Fibroblast of gingiva (primary cell): Measurements from ENCODE around the gene CD300LB.
"Not testable (repeated sequence)": the region's sequence is repeated elsewhere in the genome, so short reads cannot be mapped to it uniquely, and the experiment has no call there.

Experiments used
- DNase-seq: peaks from one replicate; pipeline ENCODE4 v3.0.0-alpha.2; 2011; ENCODE audit warnings: low read depth

CD300LB gene

GRCh38 chr17:74531231-74531761 is at the start of gene CD300LB:
Gene CD300LB, minus strand, starts transcription at chr17:74531475. Its CDS starts 125 bp downstream, at chr17:74531350.
- DNase-seq = no peak

- no peak for DNase-seq
Measured at GRCh38 chr17:74579900-74580299, 48.6 kb upstream of the CD300LB start.

- DNase-seq = no peak
Measured at GRCh38 chr17:74578979-74579378, 47.7 kb upstream of the CD300LB start.

GRCh38 chr17:74574489-74575142 is 43.3 kb upstream of the CD300LB start:
- DNase-seq = no peak

- not testable (repeated sequence) for DNase-seq
Measured at GRCh38 chr17:74573635-74574034, 42.4 kb upstream of the CD300LB start.

- DNase-seq = no peak
Measured at GRCh38 chr17:74573169-74573568, 41.9 kb upstream of the CD300LB start.

- DNase-seq = no peak
Measured at GRCh38 chr17:74571621-74572270, 40.5 kb upstream of the CD300LB start.

- peak; percentile 85 for DNase-seq
Measured at GRCh38 chr17:74569020-74570003, 38.0 kb upstream of the CD300LB start.

- DNase-seq = no peak
Measured at GRCh38 chr17:74568106-74568873, 37.0 kb upstream of the CD300LB start.

- no peak for DNase-seq
Measured at GRCh38 chr17:74567397-74567796, 36.1 kb upstream of the CD300LB start, which contains the start of gene CD300H. Gene CD300H, minus strand, starts transcription at chr17:74567509.

GRCh38 chr17:74566132-74566753 is 35.0 kb upstream of the CD300LB start:
- no peak for DNase-seq

GRCh38 chr17:74565126-74565525 is 33.9 kb upstream of the CD300LB start:
- no peak for DNase-seq

GRCh38 chr17:74563358-74563757 is 32.1 kb upstream of the CD300LB start:
- no peak for DNase-seq

- DNase-seq = no peak
Measured at GRCh38 chr17:74561586-74561985, 30.3 kb upstream of the CD300LB start.

GRCh38 chr17:74558882-74559519 is 27.7 kb upstream of the CD300LB start:
- no peak for DNase-seq

- DNase-seq = not testable (repeated sequence)
Measured at GRCh38 chr17:74558402-74558801, 27.1 kb upstream of the CD300LB start.

GRCh38 chr17:74555427-74555940 is 24.2 kb upstream of the CD300LB start:
- no peak for DNase-seq

GRCh38 chr17:74554909-74555308 is 23.6 kb upstream of the CD300LB start:
- no peak for DNase-seq

GRCh38 chr17:74552037-74552436 is 20.8 kb upstream of the CD300LB start:
- no peak for DNase-seq

- DNase-seq = no peak
Measured at GRCh38 chr17:74550602-74551001, 19.3 kb upstream of the CD300LB start.
